CD4-positive, CD25-positive, alpha-beta regulatory T cell (primary cell): Measurements from ENCODE around the gene KCNT1. TPM values are rescaled to one million over a fixed set of nuclear protein-coding genes. Genes with fewer than 3 reads are reported as not detected.

Source experiments
- ATAC-seq, 2 donors: fragments of 150-1000 bp; cut with Tn5 transposase; one replicate each; pipeline ENCODE4 v1.10.0; 2021; ENCODE audit warnings: low read depth in 2 of 2, moderate number of reproducible peaks in 2 of 2, moderate library complexity in 1 of 2
- DNase-seq, 3 donors: peaks; one replicate each; pipeline versions ENCODE4 v3.0.0 to v3.0.0-alpha.2; 2012 to 2022; ENCODE audit warnings: mixed read lengths in 1 of 3
- H3K27ac ChIP-seq: one replicate; pipeline ENCODE4 v1.7.0; 2013; ENCODE audit warnings: mild to moderate bottlenecking, low read length; ENCODE audit not compliant: insufficient read depth, poor library complexity, severe bottlenecking
- H3K27me3 ChIP-seq: one replicate; pipeline ENCODE4 v1.7.0; 2013; ENCODE audit warnings: low read length; ENCODE audit not compliant: control insufficient read depth, insufficient read depth
- H3K36me3 ChIP-seq: one replicate; pipeline ENCODE4 v1.7.0; 2013; ENCODE audit warnings: mild to moderate bottlenecking, low read length, moderate library complexity; ENCODE audit not compliant: control insufficient read depth, insufficient read depth
- H3K4me1 ChIP-seq: 2 replicates; pipeline ENCODE4 v1.7.0; 2013; ENCODE audit warnings: mild to moderate bottlenecking, low read length; ENCODE audit not compliant: insufficient read depth, control insufficient read depth, poor library complexity, severe bottlenecking
- H3K4me3 ChIP-seq: one replicate; pipeline ENCODE4 v1.7.0; 2013; ENCODE audit warnings: low read depth, mild to moderate bottlenecking, low read length, moderate library complexity
- H3K9me3 ChIP-seq, 2 experiments: 1 replicate in 1 of 2; 2 replicates in 1 of 2; pipeline ENCODE4 v1.7.0; 2013; ENCODE audit warnings: low read length in 2 of 2, mild to moderate bottlenecking in 1 of 2, moderate library complexity in 1 of 2; ENCODE audit not compliant: control insufficient read depth in 2 of 2
- H3K27ac Mint-ChIP-seq, 3 donors: one replicate each; pipeline ENCODE4 v1.8.0; 2020 to 2022; ENCODE audit warnings: mild to moderate bottlenecking in 3 of 3, mixed read lengths in 3 of 3, moderate library complexity in 2 of 3
- H3K27me3 Mint-ChIP-seq: one replicate; pipeline ENCODE4 v1.8.0; 2022; ENCODE audit warnings: mild to moderate bottlenecking, mixed read lengths
- H3K36me3 Mint-ChIP-seq: one replicate; pipeline ENCODE4 v1.8.0; 2020; ENCODE audit warnings: mixed read lengths
- H3K4me1 Mint-ChIP-seq, 4 donors: one replicate each; pipeline ENCODE4 v1.8.0; 2020 to 2022; ENCODE audit warnings: mixed read lengths in 4 of 4, mild to moderate bottlenecking in 1 of 4
- H3K4me3 Mint-ChIP-seq, 4 donors: one replicate each; pipeline ENCODE4 v1.8.0; 2020 to 2022; ENCODE audit warnings: mild to moderate bottlenecking in 4 of 4, mixed read lengths in 4 of 4, moderate library complexity in 3 of 4
- H3K9me3 Mint-ChIP-seq, 7 donors: one replicate each; pipeline ENCODE4 v1.8.0; 2020 to 2022; ENCODE audit warnings: mixed read lengths in 7 of 7, mild to moderate bottlenecking in 3 of 7, moderate library complexity in 2 of 7
- polyA plus RNA-seq, 4 donors: library from polyadenylated mRNA; unstranded; fragments of 300-500 nt; fragmentation: Illumina TruSeq; gene quantifications; one replicate each; pipeline ENCODE4 v1.2.3, GENCODE V29; 2021
- total RNA-seq: library from RNA; stranded (reverse); gene quantifications from one replicate; pipeline ENCODE4 v1.2.3, GENCODE V29; 2022

The KCNT1 gene
- total and polyA plus RNA-seq, 5 donors from 2014 or later = not detected

DNA sequence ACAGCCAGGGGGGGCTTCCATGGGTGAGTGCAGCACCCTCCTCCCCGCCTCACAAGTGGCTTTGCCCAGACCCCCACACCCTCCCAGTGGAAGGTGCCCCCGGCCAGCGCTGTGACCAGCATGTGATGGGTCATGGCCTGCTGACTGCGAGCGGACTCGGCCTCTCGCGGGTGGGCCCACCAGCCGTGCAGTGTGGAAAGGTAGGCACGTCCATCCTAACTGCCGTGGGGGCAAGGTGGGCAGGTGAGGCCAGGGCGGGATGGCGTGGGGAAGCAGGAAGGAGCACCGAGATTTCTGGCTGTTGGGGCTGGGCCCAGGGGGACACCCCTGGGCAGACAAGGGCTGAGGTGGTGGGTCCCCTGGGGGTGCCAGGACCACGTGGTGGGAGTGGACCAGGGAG is 14.8 kb upstream of the KCNT1 start:
- Mint-ChIP-seq H3K4me1 (no peaks in the 10 kb centered on the region), H3K36me3 (no peaks in the 10 kb centered on the region), H3K27ac (no peak overlapping the region), H3K9me3 (no peaks in the 10 kb centered on the region), H3K4me3 (no peak overlapping the region), H3K27me3 (no peaks in the 10 kb centered on the region)
- H3K4me3 ChIP-seq = no peak overlapping the region
- H3K9me3 ChIP-seq = no peaks in the 10 kb centered on the region
- no peaks in the 10 kb centered on the region for H3K27me3 ChIP-seq
- no peaks in the 10 kb centered on the region for H3K4me1 ChIP-seq
- no peaks in the 10 kb centered on the region for H3K36me3 ChIP-seq
- ATAC-seq (no peak), DNase-seq (no peak)
- no peak overlapping the region for H3K27ac ChIP-seq

DNA sequence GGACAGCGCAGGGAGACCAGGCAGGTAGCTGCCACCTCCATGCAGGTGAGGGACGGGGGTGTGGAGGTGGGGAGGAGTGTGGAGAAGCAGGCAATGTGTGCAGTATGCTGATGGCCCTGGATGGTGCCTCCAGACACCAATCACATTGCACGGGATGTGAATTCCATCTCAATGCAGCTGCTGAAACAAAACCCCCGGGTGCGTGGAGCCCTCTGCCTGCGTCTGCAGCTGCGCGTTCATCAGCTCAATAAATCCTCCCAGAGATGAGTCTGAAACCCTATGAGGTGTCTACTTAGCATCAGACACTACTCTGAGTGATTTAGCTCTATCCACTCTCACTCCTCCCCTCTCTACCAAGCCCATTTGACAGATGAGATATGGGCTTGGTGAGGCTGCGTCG is 13.0 kb upstream of the KCNT1 start:
- Mint-ChIP-seq H3K4me1 (no peaks in the 10 kb centered on the region), H3K27me3 (no peaks in the 10 kb centered on the region), H3K4me3 (no peak overlapping the region), H3K36me3 (no peaks in the 10 kb centered on the region), H3K27ac (no peak overlapping the region), H3K9me3 (no peaks in the 10 kb centered on the region)
- Histone ChIP-seq H3K4me3 (no peak overlapping the region), H3K36me3 (no peaks in the 10 kb centered on the region), H3K27ac (no peak overlapping the region), H3K9me3 (no peaks in the 10 kb centered on the region), H3K27me3 (no peaks in the 10 kb centered on the region), H3K4me1 (no peaks in the 10 kb centered on the region)
- DNase-seq (no peak), ATAC-seq (no peak)

DNA sequence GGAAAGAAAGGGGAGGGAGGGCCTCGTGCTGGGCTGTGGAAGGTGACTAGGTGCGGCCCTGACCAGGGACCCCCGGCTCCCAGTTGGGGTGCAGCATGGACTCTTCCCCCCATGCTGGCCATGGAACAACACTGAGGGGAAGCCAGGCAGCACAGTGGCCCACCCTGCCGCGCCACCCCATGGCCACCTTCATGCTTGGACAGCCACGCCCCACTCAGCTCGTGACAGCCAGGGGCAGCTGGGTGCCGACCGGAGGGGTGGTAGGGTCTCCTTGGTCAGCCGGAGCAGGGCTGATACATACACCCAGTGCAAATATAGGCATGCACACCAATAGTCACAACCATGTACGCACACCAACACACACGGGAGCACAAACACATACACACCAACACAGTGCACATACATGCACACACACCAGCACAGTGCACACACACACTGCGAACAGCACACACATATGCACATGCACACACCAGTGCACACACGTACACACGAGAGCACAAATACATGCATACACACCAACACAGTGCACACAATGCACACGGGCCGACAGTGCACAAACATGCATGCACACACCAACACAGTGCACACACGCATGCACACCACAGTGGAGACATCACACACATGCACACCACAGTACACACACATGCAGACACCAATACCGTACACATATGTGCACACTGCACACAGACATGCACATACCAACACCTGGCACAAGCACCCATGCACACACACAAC is 11.0 kb upstream of the KCNT1 start:
- ATAC-seq (no peak), DNase-seq (no peak)
- H3K4me1 ChIP-seq = no peaks in the 10 kb centered on the region
- no peaks in the 10 kb centered on the region for H3K4me1 Mint-ChIP-seq
- H3K9me3 Mint-ChIP-seq = no peaks in the 10 kb centered on the region
- no peak overlapping the region for H3K27ac Mint-ChIP-seq
- no peaks in the 10 kb centered on the region for H3K36me3 ChIP-seq
- H3K27me3 ChIP-seq = no peaks in the 10 kb centered on the region
- H3K9me3 ChIP-seq = no peaks in the 10 kb centered on the region
- H3K36me3 Mint-ChIP-seq = no peaks in the 10 kb centered on the region
- no peak overlapping the region for H3K4me3 ChIP-seq
- no peak overlapping the region for H3K27ac ChIP-seq
- H3K27me3 Mint-ChIP-seq = peaks cover 4% of the 10 kb centered on the region
- H3K4me3 Mint-ChIP-seq = no peak overlapping the region

DNA sequence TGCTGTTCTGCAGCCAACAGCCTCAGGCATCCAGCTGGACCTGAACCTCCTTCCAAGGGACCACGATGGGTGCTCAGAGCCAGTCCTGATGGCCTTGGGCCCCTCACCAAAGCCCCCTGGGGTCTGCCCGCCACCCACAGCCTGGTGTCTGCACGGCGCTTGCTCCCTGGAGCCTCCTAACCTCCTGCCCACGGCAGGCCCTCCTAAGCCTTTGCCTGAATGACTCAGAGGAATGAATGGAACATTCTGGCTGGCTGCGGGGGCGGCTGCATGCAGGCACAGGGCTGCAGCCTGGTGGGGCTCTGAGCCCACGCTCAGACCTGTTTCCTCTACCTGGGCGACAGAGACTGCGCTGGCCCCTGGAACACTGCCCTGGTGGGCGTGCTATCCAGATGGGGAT is 9.6 kb upstream of the KCNT1 start:
- Mint-ChIP-seq H3K36me3 (no peaks in the 10 kb centered on the region), H3K4me1 (no peaks in the 10 kb centered on the region), H3K27me3 (peaks cover 4% of the 10 kb centered on the region), H3K9me3 (no peaks in the 10 kb centered on the region), H3K4me3 (no peak overlapping the region), H3K27ac (no peak overlapping the region)
- no peak overlapping the region for H3K27ac ChIP-seq
- no peaks in the 10 kb centered on the region for H3K36me3 ChIP-seq
- no peaks in the 10 kb centered on the region for H3K27me3 ChIP-seq
- H3K4me3 ChIP-seq = no peak overlapping the region
- DNase-seq (no peak), ATAC-seq (no peak)
- no peaks in the 10 kb centered on the region for H3K9me3 ChIP-seq
- no peaks in the 10 kb centered on the region for H3K4me1 ChIP-seq

DNA sequence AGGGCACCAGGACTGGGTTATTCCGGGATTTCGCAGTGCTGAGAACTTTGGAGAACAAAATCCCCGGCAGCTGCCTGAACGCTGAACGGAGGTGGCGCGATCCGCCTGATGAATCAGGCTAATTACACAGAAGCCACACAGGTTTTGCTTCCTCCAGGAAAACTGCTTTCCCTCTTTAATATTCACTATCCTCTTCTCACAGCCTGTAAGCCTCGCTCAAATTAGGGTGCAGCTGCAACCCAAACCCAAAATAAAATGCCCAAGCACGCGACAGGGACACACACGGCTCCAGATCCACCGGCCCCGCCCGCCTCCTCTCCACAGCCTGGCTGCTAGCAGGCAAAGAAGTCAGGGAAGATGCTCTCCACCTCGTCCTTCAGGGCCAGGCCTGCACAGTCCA is 8.7 kb upstream of the KCNT1 start:
- H3K27me3 ChIP-seq = no peaks in the 10 kb centered on the region
- H3K36me3 ChIP-seq = no peaks in the 10 kb centered on the region
- H3K36me3 Mint-ChIP-seq = no peaks in the 10 kb centered on the region
- no peaks in the 10 kb centered on the region for H3K9me3 ChIP-seq
- peaks cover 4% of the 10 kb centered on the region for H3K27me3 Mint-ChIP-seq
- H3K4me1 ChIP-seq = no peaks in the 10 kb centered on the region
- ATAC-seq (no peak), DNase-seq (no peak)
- H3K27ac ChIP-seq = no peak overlapping the region
- no peaks in the 10 kb centered on the region for H3K4me1 Mint-ChIP-seq
- H3K9me3 Mint-ChIP-seq = no peaks in the 10 kb centered on the region
- H3K4me3 Mint-ChIP-seq = no peak overlapping the region
- no peak overlapping the region for H3K27ac Mint-ChIP-seq
- no peak overlapping the region for H3K4me3 ChIP-seq

DNA sequence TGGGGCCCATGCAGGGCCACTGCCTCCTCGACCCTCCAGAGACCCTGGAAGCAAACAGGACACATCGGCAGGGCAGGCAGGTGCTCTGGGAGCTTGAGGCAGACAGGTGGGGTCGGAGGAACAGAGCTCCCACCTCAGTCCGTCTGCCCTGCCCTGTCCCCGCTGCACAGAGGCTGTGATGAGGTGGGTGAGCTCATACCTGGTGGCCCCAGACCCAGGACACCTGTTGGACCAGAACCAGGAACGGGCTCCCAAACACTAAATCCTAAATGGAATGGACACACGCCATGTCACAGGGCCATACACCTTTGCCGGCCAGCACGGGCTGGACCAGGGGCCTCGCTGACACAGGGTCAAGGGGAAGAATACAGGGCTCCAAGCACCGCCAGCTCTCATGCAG is 8.2 kb upstream of the KCNT1 start:
- no peak overlapping the region for H3K4me3 Mint-ChIP-seq
- H3K27ac Mint-ChIP-seq = no peak overlapping the region
- H3K9me3 Mint-ChIP-seq = no peaks in the 10 kb centered on the region
- ATAC-seq (no peak), DNase-seq (no peak)
- Histone ChIP-seq H3K4me3 (no peak overlapping the region), H3K36me3 (no peaks in the 10 kb centered on the region), H3K27ac (no peak overlapping the region), H3K27me3 (no peaks in the 10 kb centered on the region), H3K4me1 (no peaks in the 10 kb centered on the region), H3K9me3 (no peaks in the 10 kb centered on the region)
- H3K4me1 Mint-ChIP-seq = no peaks in the 10 kb centered on the region
- peaks cover 4% of the 10 kb centered on the region for H3K27me3 Mint-ChIP-seq
- no peaks in the 10 kb centered on the region for H3K36me3 Mint-ChIP-seq

DNA sequence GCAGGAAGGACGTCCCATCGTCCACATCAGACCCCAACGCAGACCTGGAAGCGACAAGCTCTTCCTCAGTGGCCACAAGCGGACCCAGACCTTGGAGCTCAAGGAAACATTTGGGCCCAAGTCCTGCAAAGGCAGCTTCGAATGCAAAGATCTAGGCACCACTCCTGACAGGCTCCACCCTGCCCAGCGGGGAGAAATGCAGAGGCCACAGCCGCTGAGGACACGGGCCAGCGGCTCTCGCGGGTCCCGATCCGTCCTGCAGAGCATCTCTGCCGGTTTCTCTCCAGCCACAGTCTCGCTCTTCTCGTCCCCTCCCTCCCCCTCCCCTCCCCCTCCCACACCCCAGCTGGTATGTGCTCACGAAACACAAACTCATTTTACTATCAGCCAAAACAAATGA is 7.6 kb upstream of the KCNT1 start:
- no peak overlapping the region for H3K27ac Mint-ChIP-seq
- no peaks in the 10 kb centered on the region for H3K9me3 Mint-ChIP-seq
- H3K4me1 Mint-ChIP-seq = no peaks in the 10 kb centered on the region
- ATAC-seq (no peak), DNase-seq (no peak)
- Histone ChIP-seq H3K27me3 (no peaks in the 10 kb centered on the region), H3K4me1 (no peaks in the 10 kb centered on the region), H3K4me3 (no peak overlapping the region), H3K36me3 (no peaks in the 10 kb centered on the region), H3K9me3 (no peaks in the 10 kb centered on the region), H3K27ac (no peak overlapping the region)
- no peak overlapping the region for H3K4me3 Mint-ChIP-seq
- H3K36me3 Mint-ChIP-seq = no peaks in the 10 kb centered on the region
- H3K27me3 Mint-ChIP-seq = peaks cover 4% of the 10 kb centered on the region

DNA sequence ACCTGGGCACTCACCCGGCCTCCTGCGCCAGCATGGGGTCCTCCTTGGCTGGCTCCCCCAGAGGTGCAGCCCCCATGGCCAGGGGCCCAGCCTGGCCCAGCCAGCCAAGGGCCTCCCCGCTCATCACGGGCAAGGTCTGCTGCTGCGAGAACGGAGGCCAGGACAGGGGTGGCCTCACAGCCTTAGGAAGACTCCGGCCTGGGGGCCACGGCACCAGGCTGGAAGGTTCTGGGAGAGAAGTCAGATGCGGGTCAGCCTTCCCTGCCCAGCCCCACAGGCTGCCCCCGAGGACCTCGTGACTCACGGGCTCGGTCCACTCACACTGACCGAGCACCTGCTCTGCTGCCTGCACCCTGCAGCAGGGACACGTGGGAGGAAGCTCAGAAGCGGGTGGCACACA is 6.9 kb upstream of the KCNT1 start:
- Histone ChIP-seq H3K9me3 (no peaks in the 10 kb centered on the region), H3K4me3 (no peak overlapping the region), H3K27ac (no peak overlapping the region), H3K27me3 (no peaks in the 10 kb centered on the region), H3K36me3 (no peaks in the 10 kb centered on the region), H3K4me1 (no peaks in the 10 kb centered on the region)
- Mint-ChIP-seq H3K27ac (no peak overlapping the region), H3K4me1 (no peaks in the 10 kb centered on the region), H3K4me3 (no peak overlapping the region), H3K9me3 (no peaks in the 10 kb centered on the region), H3K36me3 (no peaks in the 10 kb centered on the region), H3K27me3 (peaks cover 4% of the 10 kb centered on the region)
- DNase-seq (no peak), ATAC-seq (no peak)
